ENCODE data around the gene LRRC8A.
"Not testable (repeated sequence)": the region's sequence is repeated elsewhere in the genome, so short reads cannot be mapped to it uniquely, and the experiment has no call there.

The LRRC8A gene

GRCh38 chr9:128870128-128870940 is 11.6 kb upstream of the LRRC8A start:
- no peak for DNase-seq

- not testable (repeated sequence) for DNase-seq
These were observed 11.0 kb upstream of the LRRC8A start for GRCh38 chr9:128870941-128871265.

- DNase-seq: no peak
These were observed 4.1 kb upstream of the LRRC8A start for GRCh38 chr9:128877852-128878251.

- DNase-seq: no peak
These were observed 1.0 kb downstream of the LRRC8A start for GRCh38 chr9:128882677-128883603.

- DNase-seq: no peak
These were observed 2.2 kb downstream of the LRRC8A start for GRCh38 chr9:128884164-128884563.

- DNase-seq: no peak
These were observed 3.4 kb downstream of the LRRC8A start for GRCh38 chr9:128885376-128885775.

- no peak for DNase-seq
These were observed 3.9 kb downstream of the LRRC8A start for GRCh38 chr9:128885798-128886197.

- no peak for DNase-seq
These were observed 4.4 kb downstream of the LRRC8A start for GRCh38 chr9:128886211-128886891.

- no peak for DNase-seq
These were observed 5.1 kb downstream of the LRRC8A start for GRCh38 chr9:128887049-128887448.

- no peak for DNase-seq
These were observed 6.0 kb downstream of the LRRC8A start for GRCh38 chr9:128887914-128888350.

GRCh38 chr9:128891321-128892220 is 9.6 kb downstream of the LRRC8A start:
- DNase-seq: no peak

- DNase-seq: peak; percentile 25
These were observed 10.4 kb downstream of the LRRC8A start for GRCh38 chr9:128892221-128892921.

GRCh38 chr9:128893354-128893753 is 11.4 kb downstream of the LRRC8A start:
- no peak for DNase-seq

- no peak for DNase-seq
These were observed 12.8 kb downstream of the LRRC8A start for GRCh38 chr9:128894764-128895163.

- no peak for DNase-seq
These were observed 13.6 kb downstream of the LRRC8A start for GRCh38 chr9:128895556-128895955.

GRCh38 chr9:128898382-128898781 is 16.4 kb downstream of the LRRC8A start:
- DNase-seq: no peak

GRCh38 chr9:128898845-128899565 is 17.1 kb downstream of the LRRC8A start:
- DNase-seq: no peak

- no peak for DNase-seq
These were observed 17.8 kb downstream of the LRRC8A start for GRCh38 chr9:128899566-128900322.

- DNase-seq: no peak
These were observed 19.4 kb downstream of the LRRC8A start for GRCh38 chr9:128901379-128901778.

GRCh38 chr9:128901822-128902221 is 19.9 kb downstream of the LRRC8A start:
- DNase-seq: no peak

Measured in activated gamma-delta T cell (primary cell).